Endothelial cell of hepatic sinusoid (primary cell): Measurements from ENCODE around the gene VARS1.

Source experiments
- in situ Hi-C: cut with HindIII; loops from 2 replicates; pipeline ENCODE4 v1.10.0; 2017; ENCODE audit warnings: low sequenced_read_pairs

Gene VARS1

DNA sequence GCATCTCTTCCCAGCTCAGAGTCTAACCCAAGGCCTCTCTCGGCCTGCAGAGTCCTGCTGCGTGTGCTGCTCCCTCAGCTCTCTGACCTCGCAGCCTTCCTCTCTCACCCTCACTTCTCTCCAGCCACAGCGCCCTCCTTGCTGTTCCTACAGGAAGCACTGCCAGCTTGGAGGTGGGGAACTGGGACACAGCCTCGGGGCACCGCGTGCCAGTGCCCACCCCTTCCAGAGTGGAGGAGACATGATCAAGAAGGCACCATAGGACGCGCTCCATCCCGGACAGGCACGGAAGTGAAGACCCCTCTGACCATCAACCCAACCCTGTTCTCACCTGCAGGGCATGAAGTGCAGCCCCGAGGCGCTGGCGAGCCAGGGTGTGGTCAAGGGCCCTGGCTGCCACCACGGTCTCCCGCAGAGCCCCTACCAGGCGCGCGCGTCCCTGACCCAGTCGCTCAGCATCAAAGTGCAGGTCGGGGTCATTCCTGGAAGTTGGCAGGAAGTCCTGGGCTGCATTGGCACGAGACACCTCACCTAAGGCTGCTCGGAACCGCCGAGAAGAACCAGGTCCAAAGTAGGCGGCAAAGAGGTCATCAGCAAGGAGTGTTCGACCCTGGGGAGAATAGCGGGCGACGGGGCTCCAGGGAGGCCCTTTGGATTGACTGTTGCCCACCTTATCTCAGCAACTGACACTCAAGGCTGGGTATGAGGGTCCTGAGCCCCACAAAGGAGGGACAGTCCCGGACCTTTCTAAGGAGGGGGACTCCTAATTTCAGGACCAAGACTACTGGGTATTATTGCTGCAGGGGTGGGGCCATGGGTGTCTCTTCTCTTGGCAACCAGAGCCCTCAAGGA lies 19.7 kb downstream of the VARS1 start:
- in situ Hi-C loops: no loop called here

DNA sequence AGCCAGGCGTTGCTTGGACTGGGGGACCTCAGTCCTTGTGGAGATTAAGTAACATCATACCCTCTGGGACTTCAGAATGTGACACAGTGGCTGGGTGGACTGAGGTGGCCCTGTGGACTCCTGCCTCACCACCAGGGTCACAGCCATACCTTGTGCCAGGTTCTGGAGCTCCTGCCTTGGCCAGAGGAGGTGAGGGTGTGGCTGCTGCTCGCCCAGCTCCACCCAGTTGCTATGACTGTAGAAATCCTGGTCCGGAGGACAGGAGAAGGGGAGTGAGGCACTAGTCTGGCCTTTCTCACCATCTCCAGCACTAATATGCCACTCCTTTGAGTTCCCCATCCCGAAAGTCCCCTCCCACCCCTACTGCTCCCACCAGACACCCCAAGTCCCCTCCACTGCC lies 20.4 kb downstream of the VARS1 start:
- in situ Hi-C loops: no loop called here

DNA sequence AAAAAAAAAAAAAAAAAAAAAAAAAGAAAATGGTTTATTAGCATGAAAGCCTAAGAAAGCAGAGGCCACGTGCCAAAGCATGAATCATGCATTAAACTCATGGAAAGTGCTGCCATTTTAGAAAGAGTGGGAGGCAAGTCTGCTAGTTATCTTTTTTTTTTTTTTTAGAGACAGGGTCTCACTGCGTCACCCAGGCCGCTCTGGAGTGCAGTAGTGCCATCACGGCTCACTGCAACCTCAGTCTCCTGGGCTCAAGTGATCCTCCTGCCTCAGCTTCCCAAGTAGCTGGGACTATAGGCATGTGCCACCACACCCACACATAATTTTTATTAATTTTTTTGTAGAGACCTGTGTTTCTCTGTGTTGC lies 23.6 kb downstream of the VARS1 start:
- in situ Hi-C loops: loop anchor here (5.0 kb wide), 1 partner anchor 35 kb away; the partner anchor contains the start of gene LSM2

DNA sequence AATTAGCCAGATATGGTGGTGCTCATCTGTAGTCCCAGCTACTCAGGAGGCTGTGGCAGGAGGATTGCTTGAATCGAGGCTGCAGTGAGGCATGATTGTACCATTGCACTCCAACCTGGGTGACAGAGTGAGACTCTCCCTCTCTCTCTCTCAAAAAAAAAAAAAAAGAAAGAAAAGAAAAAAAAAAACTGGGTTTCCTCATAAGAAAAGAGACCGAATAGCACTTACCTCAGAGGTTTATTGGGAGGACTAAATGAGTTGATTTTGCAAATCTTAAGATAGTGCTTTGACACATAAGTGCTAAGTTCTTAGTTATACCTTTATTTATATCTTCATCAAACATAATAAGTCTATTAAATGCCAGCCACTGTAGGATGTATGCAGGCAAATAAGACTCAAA lies 24.7 kb downstream of the VARS1 start:
- in situ Hi-C loops: loop anchor here (5.0 kb wide), 1 partner anchor 36 kb away; the partner anchor contains the start of gene LSM2

DNA sequence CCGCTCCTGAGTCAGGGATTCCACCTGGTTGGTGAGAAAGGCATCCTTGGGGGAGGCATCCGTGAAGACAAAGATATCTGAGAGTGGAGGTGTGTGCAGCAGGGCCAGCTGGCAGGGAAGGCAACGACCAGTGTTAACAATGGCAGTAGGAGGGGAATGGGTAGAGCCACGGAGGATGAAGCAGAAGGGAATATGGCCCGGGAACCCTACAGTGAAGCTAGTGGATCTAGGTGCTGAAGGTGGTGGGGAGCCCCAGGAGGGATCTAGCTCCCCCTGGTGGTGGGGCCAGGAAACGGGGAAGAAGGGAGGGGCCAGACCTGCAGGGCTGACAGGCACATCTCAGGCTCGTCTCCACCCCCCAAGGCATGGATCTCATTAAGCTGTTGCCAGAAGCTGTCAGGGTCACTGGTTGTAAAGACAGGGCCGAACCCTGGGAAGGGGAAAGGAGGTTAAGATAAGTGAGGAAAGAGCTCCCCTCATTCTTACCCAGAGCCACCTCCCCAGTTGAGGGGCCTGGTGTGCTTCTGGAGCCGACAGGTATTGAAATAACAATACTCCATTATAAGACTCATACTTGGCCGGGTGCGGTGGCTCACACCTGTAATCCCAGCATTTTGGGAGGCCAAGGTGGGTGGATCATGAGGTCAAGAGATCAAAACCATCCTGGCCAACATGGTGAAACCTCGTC lies 25.7 kb downstream of the VARS1 start:
- in situ Hi-C loops: loop anchor here (5.0 kb wide), 1 partner anchor 37 kb away; the partner anchor contains the start of gene LSM2

DNA sequence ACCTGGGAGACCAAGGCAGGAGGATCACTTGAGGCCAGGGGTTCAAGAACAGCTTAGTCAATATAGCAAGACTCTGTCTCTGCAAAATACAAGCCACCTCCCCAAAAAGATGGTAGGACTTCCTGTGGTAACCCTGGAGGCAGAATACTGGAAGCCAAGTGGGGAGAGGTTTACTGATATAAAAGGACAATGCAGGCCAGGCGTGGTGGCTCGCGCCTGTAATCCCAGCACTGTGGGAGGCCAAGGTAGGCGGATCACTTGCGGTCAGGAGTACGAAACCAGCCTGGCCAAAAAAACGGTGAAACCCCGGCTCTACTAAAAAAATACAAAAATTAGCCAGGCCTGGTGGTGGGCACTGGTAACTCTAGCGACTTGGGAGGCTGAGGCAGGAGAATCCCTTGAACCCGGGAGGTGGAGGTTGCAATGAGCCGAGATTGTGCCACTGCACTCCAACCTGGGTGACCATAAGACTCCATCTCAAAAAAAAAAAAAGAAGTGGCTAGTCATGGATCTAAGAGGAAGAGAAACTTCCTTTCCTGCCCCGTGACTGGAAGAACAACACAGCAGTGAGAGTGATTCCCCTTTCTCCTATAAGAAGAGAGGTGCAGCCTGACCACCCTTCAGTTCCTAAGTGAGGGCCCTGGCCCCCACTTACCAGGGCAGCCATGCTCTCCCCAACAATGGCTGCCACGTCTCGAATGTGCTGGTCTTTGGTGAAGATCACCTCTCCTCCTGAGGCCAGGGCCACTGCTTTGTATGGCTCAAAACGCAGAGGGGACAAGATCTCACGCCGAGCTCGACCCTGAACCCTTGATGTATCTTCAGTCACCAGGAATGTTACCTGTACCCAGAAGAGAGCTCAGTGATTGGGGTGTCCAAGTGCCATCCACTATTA lies 26.9 kb downstream of the VARS1 start:
- in situ Hi-C loops: no loop called here

DNA sequence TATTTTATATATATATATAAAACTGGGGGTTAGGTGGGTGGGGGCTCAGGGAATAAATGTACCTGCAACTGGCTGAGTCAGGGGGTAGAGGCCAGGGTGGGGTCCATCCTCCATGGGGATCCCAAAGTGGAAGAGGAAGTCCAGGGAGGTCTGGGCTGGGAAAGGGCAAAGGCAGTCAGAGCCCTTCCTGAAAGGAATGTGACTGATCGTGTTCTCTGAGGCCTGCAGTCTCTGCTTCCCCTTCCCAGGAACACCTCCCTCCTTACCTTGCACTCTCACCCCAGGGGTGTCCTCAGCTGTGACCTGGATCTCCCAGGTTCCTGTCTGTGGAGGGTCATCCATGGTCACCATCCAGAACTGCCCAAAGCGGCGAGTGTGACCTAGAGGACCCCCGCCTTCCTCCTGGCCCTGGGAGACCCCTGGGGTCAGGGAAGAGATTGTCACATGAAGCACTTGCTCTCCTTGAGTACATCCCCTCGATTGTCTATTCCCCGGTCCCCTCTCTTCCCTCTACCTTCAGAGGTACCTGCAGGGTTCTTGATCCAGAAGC lies 28.4 kb downstream of the VARS1 start:
- in situ Hi-C loops: no loop called here

DNA sequence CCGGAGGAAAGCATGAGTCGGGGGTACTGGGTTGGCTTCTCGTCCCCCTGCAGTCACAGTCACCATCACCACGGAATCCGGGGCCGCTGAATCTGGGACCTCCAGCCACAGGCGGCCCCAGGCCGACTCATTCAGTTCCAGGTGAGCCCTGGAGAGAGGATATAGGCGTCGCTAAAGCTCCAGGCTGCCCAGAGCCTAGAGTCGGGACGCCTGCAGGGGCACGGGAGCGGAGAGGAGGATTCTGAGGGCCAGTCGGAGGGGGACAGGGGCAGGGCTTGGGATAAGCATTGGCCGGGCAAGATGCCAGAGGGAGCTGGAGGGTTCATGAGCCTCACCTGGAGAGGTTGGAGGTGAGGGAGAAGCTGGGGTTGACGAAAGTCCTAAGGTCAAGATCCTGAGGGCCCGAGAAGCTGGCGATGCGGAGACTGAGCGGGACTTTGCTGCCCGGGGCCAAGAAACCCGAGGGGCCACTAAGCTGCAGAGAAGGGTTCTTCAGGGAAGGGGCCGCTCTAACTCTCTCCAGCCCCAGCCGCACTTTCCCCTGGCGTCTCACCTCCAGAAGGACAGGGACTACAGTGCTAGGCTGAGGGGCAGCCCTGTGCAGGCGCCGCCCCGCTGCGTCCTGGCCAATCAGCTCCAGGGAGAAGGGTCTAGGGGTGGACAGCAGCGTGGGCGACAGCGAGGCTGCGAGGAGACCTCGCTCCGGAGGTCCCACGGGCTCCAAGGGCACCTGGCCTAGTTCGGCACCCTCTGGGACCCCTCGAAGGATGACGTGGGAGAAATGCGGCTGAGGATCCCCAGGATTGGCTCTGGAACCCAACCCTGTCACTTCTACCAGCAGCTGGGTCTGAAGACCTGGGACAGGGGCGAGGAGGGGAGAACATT lies 29.4 kb downstream of the VARS1 start:
- in situ Hi-C loops: no loop called here

DNA sequence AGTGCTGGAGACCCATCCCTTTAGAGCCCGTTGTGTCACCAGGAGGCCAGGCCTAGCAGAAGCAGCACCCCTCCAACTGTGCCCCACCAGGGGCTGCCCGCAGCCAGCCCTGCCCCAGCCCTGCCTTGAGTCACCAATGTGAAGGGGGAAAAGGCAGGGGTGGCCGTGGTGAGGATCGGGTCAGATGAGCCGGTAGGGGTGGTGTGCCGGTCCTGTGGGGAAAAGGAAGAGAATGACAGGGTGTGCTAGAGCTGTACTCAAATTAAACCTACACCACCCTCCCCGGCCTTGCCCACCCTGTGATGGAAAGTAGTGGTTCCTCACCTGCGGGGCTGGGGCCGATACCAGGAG lies 30.0 kb downstream of the VARS1 start:
- in situ Hi-C loops: no loop called here

DNA sequence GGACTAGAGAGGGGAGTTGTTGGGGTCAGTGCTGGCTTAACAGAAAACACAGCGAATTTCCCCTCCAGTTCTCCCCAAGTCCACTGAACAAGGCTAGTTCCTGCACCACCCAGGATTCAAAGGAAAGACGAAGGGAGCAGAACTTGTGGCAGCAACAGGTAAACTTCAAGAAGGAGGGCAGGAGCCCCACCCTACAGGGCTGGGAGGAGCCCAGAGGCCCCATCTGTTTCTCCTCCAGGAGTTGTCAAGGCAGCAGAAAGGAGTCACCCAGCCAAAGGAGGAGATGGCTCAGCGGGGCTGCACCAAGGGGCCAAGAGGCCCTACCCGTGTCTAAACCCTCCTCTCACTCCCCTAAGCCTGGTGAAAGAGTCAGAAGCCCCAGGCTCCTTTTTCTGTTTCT lies 31.4 kb downstream of the VARS1 start:
- in situ Hi-C loops: no loop called here

DNA sequence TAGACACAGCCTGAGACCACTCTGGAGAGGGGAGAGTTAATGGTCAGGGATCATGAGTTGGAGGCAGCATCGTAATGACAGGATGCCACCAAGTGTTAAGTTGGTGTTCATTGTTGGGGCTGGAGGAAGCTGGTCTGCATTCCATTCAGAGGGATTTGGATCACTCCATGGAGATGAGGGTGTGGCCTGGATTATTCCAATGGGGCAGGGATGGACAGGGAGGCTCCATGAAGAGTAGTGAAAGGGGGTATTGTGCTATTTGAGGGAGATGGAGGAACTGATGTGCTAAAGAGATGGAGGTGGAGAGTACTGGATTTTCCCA lies 32.0 kb downstream of the VARS1 start:
- in situ Hi-C loops: no loop called here

DNA sequence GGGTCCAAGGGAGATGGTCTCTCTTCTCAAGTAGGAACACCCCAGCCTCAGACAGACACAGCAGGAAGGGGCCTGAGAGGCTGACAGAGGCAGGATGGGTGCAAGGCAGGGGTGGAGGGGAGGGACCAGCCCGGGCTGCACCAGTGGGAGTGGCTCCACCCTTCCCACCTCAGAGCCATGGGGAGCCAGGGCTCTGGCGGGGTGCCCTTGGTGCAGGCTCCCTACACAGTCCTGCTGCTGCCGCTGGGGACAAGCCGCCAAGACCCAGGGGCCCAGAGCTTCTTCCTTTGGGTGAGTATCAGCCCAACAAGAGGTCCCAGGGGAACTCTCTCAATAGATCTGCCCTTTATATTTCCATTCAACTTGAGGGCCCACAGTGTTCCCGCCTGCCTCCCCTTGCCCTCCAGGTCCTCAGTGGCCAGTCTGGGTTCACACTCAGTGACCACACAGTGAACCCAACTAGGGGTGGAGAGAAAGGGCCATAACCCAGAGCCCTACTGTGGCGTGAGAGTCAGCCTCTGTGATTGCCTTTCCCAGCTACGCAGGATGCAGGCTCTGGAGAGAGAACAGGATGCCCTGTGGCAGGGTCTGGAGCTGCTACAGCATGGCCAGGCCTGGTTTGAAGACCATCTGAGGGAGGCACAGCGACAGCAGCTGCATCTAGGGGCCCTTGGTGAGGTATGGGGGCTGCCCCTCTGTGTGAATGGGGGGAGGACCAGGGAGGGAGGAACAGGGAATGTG lies 32.5 kb downstream of the VARS1 start:
- in situ Hi-C loops: no loop called here

DNA sequence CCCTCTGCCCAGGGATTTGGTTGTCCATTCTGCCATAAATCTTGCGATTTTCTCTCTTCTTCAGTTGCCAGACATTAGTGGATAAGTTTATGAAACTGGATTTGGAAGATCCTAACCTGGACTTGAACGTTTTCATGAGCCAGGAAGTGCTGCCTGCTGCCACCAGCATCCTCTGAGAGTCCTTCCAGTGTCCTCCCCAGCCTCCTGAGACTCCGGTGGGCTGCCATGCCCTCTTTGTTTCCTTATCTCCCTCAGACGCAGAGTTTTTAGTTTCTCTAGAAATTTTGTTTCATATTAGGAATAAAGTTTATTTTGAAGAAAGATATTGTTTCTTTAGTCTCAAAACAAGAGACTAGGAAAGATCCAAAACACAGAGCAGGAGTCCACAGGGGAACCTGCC lies 33.2 kb downstream of the VARS1 start, which contains the start of gene SAPCD1:
TSS of gene SAPCD1 (plus strand) at position 301 of the 400 bp plus-strand sequence. CDS start 399 bp downstream, outside the sequence.
- in situ Hi-C loops: no loop called here

DNA sequence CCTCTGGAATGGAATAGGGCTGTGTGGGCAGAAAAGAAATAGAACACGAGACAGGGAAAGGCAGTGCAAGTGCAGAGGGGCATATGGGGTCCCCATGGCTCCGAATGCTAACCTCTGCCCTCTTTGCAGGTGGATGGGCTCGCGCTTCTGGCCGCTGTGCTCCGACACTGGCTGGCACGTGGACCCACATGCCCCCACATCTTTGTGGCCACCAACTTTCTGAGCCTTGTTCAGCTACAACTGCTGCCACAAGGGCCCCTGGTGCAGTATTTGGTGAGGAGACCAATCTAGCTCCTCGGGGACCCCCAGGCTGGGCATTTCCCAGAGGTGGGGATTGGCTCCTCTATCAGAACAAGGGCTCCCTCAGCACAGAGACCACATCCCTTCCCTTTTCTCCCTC lies 34.2 kb downstream of the VARS1 start:
- in situ Hi-C loops: no loop called here

DNA sequence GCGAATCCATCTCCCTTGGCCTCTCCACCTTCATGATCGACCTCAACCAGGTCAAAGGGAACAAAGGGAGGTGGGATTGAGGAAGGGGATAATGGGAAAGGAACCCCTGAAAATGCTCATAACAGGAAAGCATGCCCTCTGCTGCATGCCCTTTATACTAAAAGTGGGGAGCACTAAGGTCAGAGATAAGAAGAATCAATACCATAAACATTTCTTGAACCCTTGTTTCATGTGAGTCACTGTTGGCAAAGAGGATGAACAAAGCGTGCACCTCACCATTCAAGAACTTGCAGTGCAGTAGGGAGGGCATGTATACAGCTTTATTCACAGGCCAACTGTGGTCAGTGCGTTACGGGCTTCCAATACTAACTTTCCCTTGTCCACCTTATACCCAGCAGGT lies 34.8 kb downstream of the VARS1 start:
- in situ Hi-C loops: no loop called here

DNA sequence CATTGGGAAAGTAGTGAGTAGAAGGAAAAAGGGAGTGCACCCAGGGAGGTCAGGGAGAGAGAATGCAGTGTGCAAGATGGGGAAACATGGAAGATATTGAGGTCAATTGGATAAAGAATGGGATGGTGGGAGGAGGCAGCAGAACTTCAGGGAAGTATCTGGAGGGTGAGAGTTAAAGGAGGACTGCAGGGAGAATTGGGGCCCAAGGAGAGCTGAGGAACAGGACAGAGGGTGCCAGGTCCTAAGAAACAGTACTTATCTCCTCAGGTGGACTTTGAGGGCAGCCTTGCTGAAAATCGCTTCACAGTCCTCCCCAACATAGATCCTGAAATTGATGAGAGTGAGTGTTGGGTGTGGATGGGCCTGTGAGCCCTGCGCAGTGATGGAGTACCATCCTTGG lies 37.3 kb downstream of the VARS1 start:
- in situ Hi-C loops: no loop called here

DNA sequence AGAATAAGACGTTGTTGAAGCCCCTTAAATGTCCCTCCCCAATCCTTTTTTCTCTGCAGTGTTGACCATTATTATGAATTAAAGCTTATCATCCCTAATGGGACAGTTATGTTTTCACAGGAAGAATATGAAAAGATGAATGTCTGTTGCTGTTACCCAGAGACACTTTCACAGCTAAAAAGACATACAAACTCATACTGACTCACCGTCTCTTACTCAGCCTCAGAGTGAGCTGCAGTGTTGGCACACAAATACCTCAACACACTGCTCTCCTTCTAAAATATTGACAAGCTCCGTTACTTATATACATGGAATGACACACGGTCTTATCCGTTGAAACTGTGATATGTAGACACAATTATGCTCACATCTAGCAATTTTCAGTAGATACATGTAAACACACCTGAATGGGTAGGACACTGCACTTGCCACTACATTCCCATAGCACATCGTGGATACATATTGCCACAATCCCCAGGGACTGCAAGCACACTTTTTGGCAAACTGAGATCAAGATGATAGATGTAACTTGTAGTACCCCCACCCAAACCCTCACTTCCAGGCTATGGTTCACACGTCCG lies 42.7 kb downstream of the VARS1 start:
- in situ Hi-C loops: no loop called here

DNA sequence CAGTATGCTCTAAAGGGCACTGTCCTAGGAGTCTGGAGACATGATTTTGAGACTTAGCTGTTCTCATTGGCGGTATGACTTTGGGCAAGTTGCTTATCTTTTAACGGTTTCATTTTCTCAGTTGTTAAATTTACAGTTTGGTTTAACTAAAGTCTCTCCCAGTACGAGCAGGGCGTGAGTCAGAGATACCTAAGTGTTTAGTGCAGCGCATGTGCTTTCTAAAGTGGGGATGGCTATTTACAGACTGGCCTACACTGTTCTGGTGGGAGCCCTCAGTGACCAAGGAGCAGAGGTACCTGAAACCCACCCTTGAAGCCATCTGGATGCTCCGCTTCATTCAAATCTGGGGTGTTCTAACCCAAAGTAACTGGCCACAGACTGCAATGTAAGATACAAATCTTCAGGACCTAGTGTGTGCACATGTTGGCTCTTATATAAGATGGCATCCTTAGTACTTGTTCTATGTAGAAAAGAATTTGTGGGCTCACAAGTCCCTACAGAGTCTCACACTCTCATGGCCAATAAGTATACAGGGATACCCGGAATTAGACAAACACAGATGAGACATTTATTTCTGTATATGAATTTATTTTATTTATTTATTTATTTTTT lies 45.0 kb downstream of the VARS1 start:
- in situ Hi-C loops: no loop called here
